Endothelial cell (in vitro differentiated cells): Measurements from ENCODE around the gene HOXC13. TPM values are rescaled to one million over a fixed set of nuclear protein-coding genes. Genes with fewer than 3 reads are reported as not detected.

Source experiments
- DNase-seq: peaks from one replicate; pipeline ENCODE4 v3.0.0; 2021; ENCODE audit warnings: low spot score
- H3K27ac Mint-ChIP-seq: one replicate; pipeline ENCODE4 v1.8.0; 2021; ENCODE audit warnings: mixed read lengths, inconsistent platforms; ENCODE audit not compliant: unreplicated experiment
- H3K27me3 Mint-ChIP-seq: one replicate; pipeline ENCODE4 v1.8.0; 2021; ENCODE audit warnings: mild to moderate bottlenecking, moderate library complexity, mixed read lengths, inconsistent platforms; ENCODE audit not compliant: unreplicated experiment
- H3K36me3 Mint-ChIP-seq: one replicate; pipeline ENCODE4 v1.8.0; 2021; ENCODE audit warnings: mild to moderate bottlenecking, low read depth, mixed read lengths, inconsistent platforms; ENCODE audit not compliant: unreplicated experiment
- H3K4me1 Mint-ChIP-seq: one replicate; pipeline ENCODE4 v1.8.0; 2021; ENCODE audit warnings: mild to moderate bottlenecking, mixed read lengths, inconsistent platforms; ENCODE audit not compliant: unreplicated experiment
- H3K4me3 Mint-ChIP-seq: one replicate; pipeline ENCODE4 v1.8.0; 2021; ENCODE audit warnings: mild to moderate bottlenecking, mixed read lengths, inconsistent platforms; ENCODE audit not compliant: unreplicated experiment
- H3K9me3 Mint-ChIP-seq: one replicate; pipeline ENCODE4 v1.8.0; 2021; ENCODE audit warnings: mixed read lengths, inconsistent platforms; ENCODE audit not compliant: unreplicated experiment
- CTCF ChIP-seq: fragments of 200-600 bp; sonication (generic); IDR thresholded peaks from one replicate; pipeline ENCODE4 v1.5.0; 2021; ENCODE audit warnings: antibody characterized with exemption; ENCODE audit not compliant: unreplicated experiment
- total RNA-seq: library from RNA; stranded (reverse); fragmentation: NEBNext Ultra II Directional; extraction: Animal tissue kit (Norgen Biotek cat#: 25700); gene quantifications from one replicate; pipeline ENCODE4 v1.2.1, GENCODE V29; 2021; ENCODE audit not compliant: unreplicated experiment

The HOXC13 gene
- total RNA-seq, 1 donor from 2014 or later = 0.38 TPM

DNA sequence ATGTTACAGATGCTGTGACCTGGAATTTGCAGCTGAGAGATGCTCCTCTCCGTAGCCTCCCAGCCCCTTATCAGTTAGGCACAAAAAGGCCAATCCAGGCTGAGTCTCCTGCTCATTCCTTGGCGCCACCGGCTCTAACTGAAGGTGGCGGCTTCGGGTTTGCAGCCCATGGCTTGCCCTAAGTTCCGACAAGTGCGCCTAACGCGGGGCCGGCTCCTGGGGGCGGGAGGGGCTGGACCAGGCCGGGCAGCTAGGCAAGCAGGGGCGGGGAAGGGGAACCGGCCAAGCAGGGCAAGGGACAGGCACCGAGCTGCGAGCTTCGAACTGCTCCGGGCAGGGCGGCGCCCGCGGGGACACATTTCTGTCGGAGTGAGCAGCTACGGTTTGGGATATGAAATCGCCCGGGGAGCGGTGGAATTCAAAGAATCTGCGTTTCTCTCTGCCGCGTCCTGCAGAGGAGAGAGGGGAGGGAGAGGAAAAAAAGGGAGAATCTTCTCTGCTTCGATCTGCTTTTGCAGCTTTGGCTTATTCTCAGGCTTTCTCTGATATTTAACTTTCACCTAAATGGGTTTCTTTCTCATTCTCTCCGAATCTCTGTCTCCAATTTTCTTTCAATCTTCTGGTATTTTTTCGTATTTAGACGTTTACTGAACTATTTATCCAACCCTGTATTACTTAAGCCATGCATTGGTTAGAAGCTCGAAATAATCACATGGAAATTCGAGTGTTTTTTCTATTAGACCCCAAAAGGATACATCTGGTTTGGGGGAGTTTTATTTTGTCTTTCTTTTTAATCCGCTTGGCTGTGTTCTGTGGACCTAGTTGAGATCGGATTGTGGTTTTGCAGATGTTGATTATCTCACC is 14.5 kb downstream of the HOXC13 start:
- TF ChIP-seq CTCF = no peak
- no peaks in the 10 kb centered on the region for H3K9me3 Mint-ChIP-seq
- H3K36me3 Mint-ChIP-seq = peaks cover 5% of the 10 kb centered on the region
- H3K4me1 Mint-ChIP-seq = peaks cover 9% of the 10 kb centered on the region
- no peak overlapping the region for H3K27ac Mint-ChIP-seq
- H3K4me3 Mint-ChIP-seq = no peak overlapping the region
- DNase-seq = no peak
- H3K27me3 Mint-ChIP-seq = peaks cover 54% of the 10 kb centered on the region

- peaks cover 5% of the 10 kb centered on the region for H3K36me3 Mint-ChIP-seq
- H3K9me3 Mint-ChIP-seq = no peaks in the 10 kb centered on the region
Observed at GRCh38 chr12:53953831-53954693, 15.4 kb downstream of the HOXC13 start.

GRCh38 chr12:53954694-53955035 is 16.0 kb downstream of the HOXC13 start, which contains the start of gene HOXC12:
TSS of gene HOXC12 (plus strand) at chr12:53954903. CDS start at chr12:53954930, 27 bp downstream.
- peaks cover 5% of the 10 kb centered on the region for H3K36me3 Mint-ChIP-seq
- H3K27me3 Mint-ChIP-seq = peaks cover 56% of the 10 kb centered on the region
- TF ChIP-seq CTCF = no peak
- no peak within 1 kb of the TSS for H3K4me3 Mint-ChIP-seq
- H3K4me1 Mint-ChIP-seq = peaks cover 11% of the 10 kb centered on the region
- no peak for DNase-seq
- no peaks in the 10 kb centered on the region for H3K9me3 Mint-ChIP-seq
- H3K27ac Mint-ChIP-seq = no peak within 1 kb of the TSS

More at GRCh38 chr12:53953831-53954693, 15.4 kb downstream of the HOXC13 start:
- Mint-ChIP-seq H3K4me3 (no peak overlapping the region), H3K27me3 (peaks cover 52% of the 10 kb centered on the region), H3K27ac (no peak overlapping the region), H3K4me1 (peaks cover 9% of the 10 kb centered on the region)
- no peak for DNase-seq
- TF ChIP-seq CTCF = no peak

GRCh38 chr12:53955036-53955775 is 16.6 kb downstream of the HOXC13 start:
- H3K4me3 Mint-ChIP-seq = no peak overlapping the region
- DNase-seq = no peak
- no peak for TF ChIP-seq CTCF
- no peaks in the 10 kb centered on the region for H3K9me3 Mint-ChIP-seq
- H3K27ac Mint-ChIP-seq = no peak overlapping the region
- peaks cover 16% of the 10 kb centered on the region for H3K4me1 Mint-ChIP-seq
- peaks cover 5% of the 10 kb centered on the region for H3K36me3 Mint-ChIP-seq
- peaks cover 59% of the 10 kb centered on the region for H3K27me3 Mint-ChIP-seq
